Smooth muscle cell (in vitro differentiated cells): ENCODE results near the gene DUSP11. TPM values are rescaled to one million over a fixed set of nuclear protein-coding genes. Genes with fewer than 3 reads are reported as not detected.
"Not testable (repeated sequence)": the region's sequence is repeated elsewhere in the genome, so short reads cannot be mapped to it uniquely, and the experiment has no call there.

Experiments
- DNase-seq: peaks from one replicate; lab custom pipeline; 2025; ENCODE audit not compliant: unreplicated experiment; lab: John Stamatoyannopoulos, UW
- H2AFZ ChIP-seq: fragments of 200-600 bp; sonication (generic); 2 replicates; pipeline ENCODE4 v1.6.0; 2016; ENCODE audit warnings: antibody characterized with exemption, low read depth, mild to moderate bottlenecking
- H3F3A ChIP-seq: fragments of 200-600 bp; sonication (generic); 2 replicates; pipeline ENCODE4 v1.6.0; 2017; ENCODE audit warnings: antibody characterized with exemption, low read depth
- H3K27ac ChIP-seq: fragments of 200-600 bp; sonication (generic); 2 replicates; pipeline ENCODE4 v1.5.1; 2016; ENCODE audit warnings: low read depth, mild to moderate bottlenecking
- H3K27me3 ChIP-seq: fragments of 200-600 bp; sonication (generic); 2 replicates; pipeline ENCODE4 v1.6.1; 2016; ENCODE audit warnings: low read depth, mild to moderate bottlenecking
- H3K36me3 ChIP-seq: fragments of 200-600 bp; sonication (generic); 2 replicates; pipeline ENCODE4 v1.5.1; 2016; ENCODE audit warnings: low read depth
- H3K4me1 ChIP-seq: fragments of 200-600 bp; sonication (generic); 2 replicates; pipeline ENCODE4 v1.5.1; 2016; ENCODE audit warnings: low read depth
- H3K4me2 ChIP-seq: fragments of 200-600 bp; sonication (generic); 2 replicates; pipeline ENCODE4 v1.6.0; 2016; ENCODE audit warnings: mild to moderate bottlenecking
- H3K4me3 ChIP-seq: fragments of 200-600 bp; sonication (generic); 2 replicates; pipeline ENCODE4 v1.5.1; 2016; ENCODE audit warnings: mild to moderate bottlenecking
- H3K79me2 ChIP-seq: fragments of 200-600 bp; sonication (generic); 2 replicates; pipeline ENCODE4 v1.6.0; 2016; ENCODE audit warnings: low read depth, mild to moderate bottlenecking
- H3K9ac ChIP-seq: fragments of 200-600 bp; sonication (generic); 2 replicates; pipeline ENCODE4 v1.6.0; 2016; ENCODE audit warnings: low read depth
- H3K9me3 ChIP-seq: fragments of 200-600 bp; sonication (generic); replicated peaks from 2 replicates; pipeline ENCODE4 v1.5.1; 2016; ENCODE audit warnings: low read depth
- H4K20me1 ChIP-seq: fragments of 200-600 bp; sonication (generic); 2 replicates; pipeline ENCODE4 v1.6.0; 2016; ENCODE audit warnings: low read depth
- CTCF ChIP-seq: fragments of 200-600 bp; sonication (generic); IDR thresholded peaks from 2 replicates; pipeline ENCODE4 v1.5.1; 2017; ENCODE audit warnings: borderline replicate concordance, mild to moderate bottlenecking, antibody characterized with exemption; ENCODE audit not compliant: insufficient read depth, poor library complexity, severe bottlenecking
- WGBS: methylation state at CpG from one replicate; pipeline ENCODE4 v1.1.7; 2016; ENCODE audit warnings: low lambda C conversion rate; 5-methylcytosine and 5-hydroxymethylcytosine counted together
- polyA plus RNA-seq: library from polyadenylated mRNA; unstranded; fragments of >200 nt; fragmentation: Nextera tagmentation; extraction: Ambion mirVana; gene quantifications from 2 replicates; pipeline ENCODE4 v1.2.1, GENCODE V29; 2016
- total RNA-seq: library from RNA; depleted of rRNA; stranded (reverse); fragments of >200 nt; gene quantifications from 2 replicates; pipeline ENCODE4 v1.2.3, GENCODE V29; 2014

The DUSP11 gene
- total and polyA plus RNA-seq, 2 experiments from 2014 or later, result 43.7 to 70.3 TPM

- no peaks in the 10 kb centered on the region for H3K79me2 ChIP-seq
- peaks cover 34% of the 10 kb centered on the region for H4K20me1 ChIP-seq
- H3K27ac ChIP-seq, result no peak overlapping the region
- H3K4me1 ChIP-seq, result no peaks in the 10 kb centered on the region
- no peak for DNase-seq
- peaks cover 17% of the 10 kb centered on the region for H3K36me3 ChIP-seq
- H3K27me3 ChIP-seq, result no peaks in the 10 kb centered on the region
- no peak for TF ChIP-seq CTCF
- 95% methylated on average over 2 of the region's 2 CpGs for WGBS
- no peak overlapping the region for H2AFZ ChIP-seq
- no peak overlapping the region for H3K9ac ChIP-seq
- H3K9me3 ChIP-seq, result no peaks in the 10 kb centered on the region
- H3F3A ChIP-seq, result no peaks in the 10 kb centered on the region
- no peak overlapping the region for H3K4me2 ChIP-seq
- H3K4me3 ChIP-seq, result no peak overlapping the region
Measured at GRCh38 chr2:73759904-73760303, 20.0 kb downstream of the DUSP11 start.

GRCh38 chr2:73759285-73759764 is 20.6 kb downstream of the DUSP11 start:
- Histone ChIP-seq H2AFZ (no peak overlapping the region), H3K36me3 (peaks cover 17% of the 10 kb centered on the region), H3K79me2 (no peaks in the 10 kb centered on the region), H4K20me1 (peaks cover 37% of the 10 kb centered on the region), H3K9me3 (no peaks in the 10 kb centered on the region), H3K9ac (no peak overlapping the region), H3K4me2 (no peak overlapping the region), H3K27me3 (no peaks in the 10 kb centered on the region), H3K4me1 (no peaks in the 10 kb centered on the region), H3K27ac (no peak overlapping the region), H3F3A (no peaks in the 10 kb centered on the region), H3K4me3 (no peak overlapping the region)
- no peak for DNase-seq
- TF ChIP-seq CTCF, result no peak
- WGBS, result 91% methylated on average over 3 of the region's 3 CpGs

GRCh38 chr2:73754332-73754731 is 25.6 kb downstream of the DUSP11 start:
- not testable (repeated sequence) for H3K4me3 ChIP-seq, H3K27ac ChIP-seq, H3K9me3 ChIP-seq, H3K4me2 ChIP-seq, H3K27me3 ChIP-seq, H3K4me1 ChIP-seq, H3K36me3 ChIP-seq, H3K79me2 ChIP-seq, H3K9ac ChIP-seq, DNase-seq, H3F3A ChIP-seq, H2AFZ ChIP-seq
- WGBS, result 85% methylated on average over 7 of the region's 7 CpGs
- H4K20me1 ChIP-seq, result peaks cover 25% of the 10 kb centered on the region

GRCh38 chr2:73749314-73749713 is 30.6 kb downstream of the DUSP11 start:
- Histone ChIP-seq H3K9ac (no peak overlapping the region), H3F3A (no peaks in the 10 kb centered on the region), H3K27me3 (no peaks in the 10 kb centered on the region), H2AFZ (no peak overlapping the region), H3K36me3 (peaks cover 7% of the 10 kb centered on the region), H4K20me1 (peaks cover 14% of the 10 kb centered on the region), H3K4me2 (no peak overlapping the region), H3K9me3 (no peaks in the 10 kb centered on the region), H3K27ac (no peak overlapping the region), H3K79me2 (no peaks in the 10 kb centered on the region), H3K4me1 (no peaks in the 10 kb centered on the region), H3K4me3 (no peak overlapping the region)
- DNase-seq, result no peak
- no peak for TF ChIP-seq CTCF
- WGBS, result 93% methylated on average over 2 of the region's 2 CpGs
